Measurements from ENCODE around the gene HOXC6. TPM values are rescaled to one million over a fixed set of nuclear protein-coding genes. Genes with fewer than 3 reads are reported as not detected.

The HOXC6 gene
- total and polyA plus RNA-seq, 9 of the 15 experiments (the other 6 are each of a cell fraction or from before 2014, with no cell fraction given) = 0.06 to 4.0 (median 1.4) TPM

DNA sequence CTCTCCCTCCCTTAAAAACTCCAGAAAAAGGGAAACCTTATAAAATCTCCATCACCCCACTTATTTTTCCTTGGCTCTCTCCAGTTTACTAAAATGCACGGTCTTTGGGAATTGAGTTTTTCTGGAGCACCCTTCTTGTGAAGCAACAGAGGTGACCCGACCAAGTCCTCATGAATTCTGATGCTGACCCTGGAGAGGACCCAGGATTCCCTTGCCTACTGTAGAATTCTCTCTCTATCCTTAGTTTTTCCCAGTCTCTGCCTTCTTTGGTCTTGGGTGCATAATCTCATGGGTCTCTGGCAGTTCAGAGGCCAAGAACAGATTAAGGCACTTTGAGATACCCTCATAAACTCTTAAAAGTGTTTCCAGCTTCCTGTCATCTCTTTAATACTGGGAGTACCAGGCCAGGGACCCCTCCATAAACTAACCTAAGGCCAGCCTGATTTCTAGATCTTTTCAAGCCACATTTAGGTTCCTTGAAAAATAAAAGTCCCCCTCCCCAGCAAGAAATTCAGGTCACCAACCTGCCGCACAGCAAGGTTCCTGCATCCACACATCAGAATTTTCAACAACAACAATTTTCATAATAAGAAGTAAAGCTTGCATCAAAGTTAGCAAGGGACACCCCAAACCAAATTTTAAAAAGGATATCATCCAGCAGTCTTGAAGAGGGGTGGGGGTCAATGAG lies 20.3 kb downstream of the HOXC6 start:
- Histone ChIP-seq H3K4me3 (no peak overlapping the region), H3K9me3 (replicated peaks; ENCODE audit: control insufficient read depth, insufficient read depth, low read depth, low read length) (no peaks in the 10 kb centered on the region), H3K36me3 (ENCODE audit: control insufficient read depth, insufficient read depth, low read length) (no peaks in the 10 kb centered on the region), H3K79me2 (ENCODE audit: control insufficient read depth, insufficient read depth, low read length) (no peaks in the 10 kb centered on the region), H3K27ac (ENCODE audit: extremely low read depth, low read depth, low read length) (no peak overlapping the region), H4K20me1 (replicated peaks; ENCODE audit: control insufficient read depth, insufficient read depth, low read length) (0 out of 2 replicates have a peak, but pooled peaks cover 2% of the 10 kb centered on the region), H3K4me1 (replicated peaks in 1 of 2; ENCODE audit: control insufficient read depth in 2 of 2, insufficient read depth in 2 of 2, low read length in 2 of 2) (peaks cover 0 to 17% of the 10 kb centered on the region in 2 experiments; a peak in 2 of 5 replicates), H2AFZ (ENCODE audit: low read depth, low read length) (no peak overlapping the region), H3K27me3 (ENCODE audit: control insufficient read depth in 2 of 2, insufficient read depth in 2 of 2, low read length in 2 of 2) (peaks cover 73 to 74% of the 10 kb centered on the region in 2 experiments), H3K9ac (ENCODE audit: insufficient read depth in 1 of 2, low read depth in 2 of 2, low read length in 2 of 2) (no peak overlapping the region), H3K4me2 (ENCODE audit: insufficient read depth, low read length) (no peak overlapping the region), H3K9me1 (ENCODE audit: control insufficient read depth, insufficient read depth, low read length) (no peaks in the 10 kb centered on the region)
- POLR2A ChIA-PET = no interaction called here
- FAIRE-seq = no peak
- in situ Hi-C loops (cut with MboI) (no loop called here), intact Hi-C loops (cut with micrococcal nuclease) (no loop called here)
- CTCF ChIA-PET (ENCODE audit: low intra/inter-chr PET ratio) = no interaction called here
- no peak for DNase-seq (ENCODE audit: extremely low read depth in 1 of 4, low spot score in 3 of 4)
- no TSS peak for BruUV-seq (replicated peaks)
- no peak for ATAC-seq
- 12% methylated on average over 3 of the region's 3 CpGs for WGBS (ENCODE audit: insufficient coverage, low coverage, missing lambda C conversion rate)
- no peak for TF ChIP-seq ELF1 (tag; IDR thresholded peaks at IDR 0.05)
- TF ChIP-seq, protein P1, sequence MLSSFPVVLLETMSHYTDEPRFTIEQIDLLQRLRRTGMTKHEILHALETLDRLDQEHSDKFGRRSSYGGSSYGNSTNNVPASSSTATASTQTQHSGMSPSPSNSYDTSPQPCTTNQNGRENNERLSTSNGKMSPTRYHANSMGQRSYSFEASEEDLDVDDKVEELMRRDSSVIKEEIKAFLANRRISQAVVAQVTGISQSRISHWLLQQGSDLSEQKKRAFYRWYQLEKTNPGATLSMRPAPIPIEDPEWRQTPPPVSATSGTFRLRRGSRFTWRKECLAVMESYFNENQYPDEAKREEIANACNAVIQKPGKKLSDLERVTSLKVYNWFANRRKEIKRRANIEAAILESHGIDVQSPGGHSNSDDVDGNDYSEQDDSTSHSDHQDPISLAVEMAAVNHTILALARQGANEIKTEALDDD (IDR thresholded peaks at IDR 0.05) = no peak
- TF ChIP-seq MBD2 (IDR thresholded peaks at IDR 0.05; ENCODE audit: borderline replicate concordance, low read depth) = no peak
- TF ChIP-seq, protein P2, sequence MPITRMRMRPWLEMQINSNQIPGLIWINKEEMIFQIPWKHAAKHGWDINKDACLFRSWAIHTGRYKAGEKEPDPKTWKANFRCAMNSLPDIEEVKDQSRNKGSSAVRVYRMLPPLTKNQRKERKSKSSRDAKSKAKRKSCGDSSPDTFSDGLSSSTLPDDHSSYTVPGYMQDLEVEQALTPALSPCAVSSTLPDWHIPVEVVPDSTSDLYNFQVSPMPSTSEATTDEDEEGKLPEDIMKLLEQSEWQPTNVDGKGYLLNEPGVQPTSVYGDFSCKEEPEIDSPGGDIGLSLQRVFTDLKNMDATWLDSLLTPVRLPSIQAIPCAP (CRISPR knock-in tag; IDR thresholded peaks at IDR 0.05; ENCODE audit: borderline replicate concordance) = no peak
- no peak for TF ChIP-seq GATAD2A (IDR thresholded peaks at IDR 0.05)
- TF ChIP-seq KDM1A (IDR thresholded peaks at IDR 0.05) = no peak
- no peak for TF ChIP-seq PRPF4 (IDR thresholded peaks at IDR 0.05; ENCODE audit: insufficient read depth, low read depth, low read length, poor library complexity, severe bottlenecking)
- TF ChIP-seq SMARCC2 (IDR thresholded peaks at IDR 0.05; ENCODE audit: low read depth) = no peak
- TF ChIP-seq CBX8 (IDR thresholded peaks at IDR 0.05; ENCODE audit: borderline replicate concordance, extremely low read depth, low read depth, low read length, poor library complexity, severe bottlenecking) = no peak
- TF ChIP-seq, protein P3, sequence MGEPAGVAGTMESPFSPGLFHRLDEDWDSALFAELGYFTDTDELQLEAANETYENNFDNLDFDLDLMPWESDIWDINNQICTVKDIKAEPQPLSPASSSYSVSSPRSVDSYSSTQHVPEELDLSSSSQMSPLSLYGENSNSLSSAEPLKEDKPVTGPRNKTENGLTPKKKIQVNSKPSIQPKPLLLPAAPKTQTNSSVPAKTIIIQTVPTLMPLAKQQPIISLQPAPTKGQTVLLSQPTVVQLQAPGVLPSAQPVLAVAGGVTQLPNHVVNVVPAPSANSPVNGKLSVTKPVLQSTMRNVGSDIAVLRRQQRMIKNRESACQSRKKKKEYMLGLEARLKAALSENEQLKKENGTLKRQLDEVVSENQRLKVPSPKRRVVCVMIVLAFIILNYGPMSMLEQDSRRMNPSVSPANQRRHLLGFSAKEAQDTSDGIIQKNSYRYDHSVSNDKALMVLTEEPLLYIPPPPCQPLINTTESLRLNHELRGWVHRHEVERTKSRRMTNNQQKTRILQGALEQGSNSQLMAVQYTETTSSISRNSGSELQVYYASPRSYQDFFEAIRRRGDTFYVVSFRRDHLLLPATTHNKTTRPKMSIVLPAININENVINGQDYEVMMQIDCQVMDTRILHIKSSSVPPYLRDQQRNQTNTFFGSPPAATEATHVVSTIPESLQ (CRISPR knock-in tag; IDR thresholded peaks at IDR 0.05) = no peak
- TF ChIP-seq ZBTB7A (IDR thresholded peaks at IDR 0.05; ENCODE audit: borderline replicate concordance, control insufficient read depth, low read depth, low read length) = no peak
- TF ChIP-seq, protein P4, sequence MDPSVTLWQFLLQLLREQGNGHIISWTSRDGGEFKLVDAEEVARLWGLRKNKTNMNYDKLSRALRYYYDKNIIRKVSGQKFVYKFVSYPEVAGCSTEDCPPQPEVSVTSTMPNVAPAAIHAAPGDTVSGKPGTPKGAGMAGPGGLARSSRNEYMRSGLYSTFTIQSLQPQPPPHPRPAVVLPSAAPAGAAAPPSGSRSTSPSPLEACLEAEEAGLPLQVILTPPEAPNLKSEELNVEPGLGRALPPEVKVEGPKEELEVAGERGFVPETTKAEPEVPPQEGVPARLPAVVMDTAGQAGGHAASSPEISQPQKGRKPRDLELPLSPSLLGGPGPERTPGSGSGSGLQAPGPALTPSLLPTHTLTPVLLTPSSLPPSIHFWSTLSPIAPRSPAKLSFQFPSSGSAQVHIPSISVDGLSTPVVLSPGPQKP (CRISPR knock-in tag; IDR thresholded peaks at IDR 0.05) = no peak
- TF ChIP-seq ZNF75A (CRISPR knock-in tag; IDR thresholded peaks at IDR 0.05) = no peak
- TF ChIP-seq, protein P5, sequence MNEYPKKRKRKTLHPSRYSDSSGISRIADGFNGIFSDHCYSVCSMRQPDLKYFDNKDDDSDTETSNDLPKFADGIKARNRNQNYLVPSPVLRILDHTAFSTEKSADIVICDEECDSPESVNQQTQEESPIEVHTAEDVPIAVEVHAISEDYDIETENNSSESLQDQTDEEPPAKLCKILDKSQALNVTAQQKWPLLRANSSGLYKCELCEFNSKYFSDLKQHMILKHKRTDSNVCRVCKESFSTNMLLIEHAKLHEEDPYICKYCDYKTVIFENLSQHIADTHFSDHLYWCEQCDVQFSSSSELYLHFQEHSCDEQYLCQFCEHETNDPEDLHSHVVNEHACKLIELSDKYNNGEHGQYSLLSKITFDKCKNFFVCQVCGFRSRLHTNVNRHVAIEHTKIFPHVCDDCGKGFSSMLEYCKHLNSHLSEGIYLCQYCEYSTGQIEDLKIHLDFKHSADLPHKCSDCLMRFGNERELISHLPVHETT (CRISPR knock-in tag; conservative IDR thresholded peaks at IDR 0.05 in 1 of 2, IDR thresholded peaks at IDR 0.05 in 1 of 2) = no peak
- no peak for TF ChIP-seq TCFL5 (CRISPR knock-in tag; conservative IDR thresholded peaks at IDR 0.05)
